CD4-positive, alpha-beta T cell treated with Interleukin-17A for 4 hours (primary cell): ENCODE results near the gene MSTO1.
A peak's percentile ranks its signal among the peaks of the same experiment; 100 is the strongest.
"Not testable (repeated sequence)": the region's sequence is repeated elsewhere in the genome, so short reads cannot be mapped to it uniquely, and the experiment has no call there.

Source experiments
- DNase-seq: peaks from one replicate; pipeline ENCODE4 v3.0.0-alpha.2; 2020; ENCODE audit warnings: mixed read lengths

Gene MSTO1

DNA sequence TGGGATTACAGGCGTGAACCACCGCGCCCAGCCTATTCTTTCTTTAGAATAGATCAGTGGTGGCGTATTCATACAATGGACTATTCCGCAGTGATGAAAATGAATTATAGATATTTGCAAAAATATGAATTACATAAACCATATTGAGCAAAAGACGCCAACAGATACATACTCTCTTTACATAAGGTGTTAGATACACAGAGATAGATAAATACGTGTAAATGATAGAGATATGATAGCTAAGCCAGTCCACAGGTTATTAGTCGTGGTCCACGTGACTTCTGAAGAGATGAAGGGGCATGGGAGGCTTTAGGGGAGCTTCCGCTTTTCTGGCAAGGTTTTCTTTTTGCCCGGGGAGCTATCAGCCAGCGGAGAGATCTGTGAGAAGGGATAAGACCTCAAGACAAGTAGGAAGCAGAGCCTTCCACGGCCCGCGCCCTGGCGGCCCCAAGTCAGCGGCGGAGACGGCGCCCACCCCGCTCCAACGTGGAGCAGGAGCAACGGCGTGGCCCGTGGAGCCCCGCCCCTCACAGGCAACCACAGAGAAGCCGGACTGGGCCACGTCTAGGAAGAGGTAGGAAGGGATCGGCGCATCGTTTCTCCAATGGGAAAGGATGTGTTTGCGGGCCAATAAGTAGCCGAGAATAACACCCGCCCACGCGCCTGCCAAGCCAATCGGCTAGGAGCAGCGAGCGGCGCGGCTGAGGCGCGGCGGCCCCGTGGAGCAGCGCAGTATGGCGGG, at the start of gene MSTO1:
Gene MSTO1 (plus strand): TSS at position 704 of the 742 bp plus-strand sequence. CDS start 31 bp downstream, at position 735.
- peak; percentile 94 for DNase-seq

- peak; percentile 67 for DNase-seq
Measured at GRCh38 chr1:155561779-155562580, 48.0 kb upstream of the MSTO1 start.

DNA sequence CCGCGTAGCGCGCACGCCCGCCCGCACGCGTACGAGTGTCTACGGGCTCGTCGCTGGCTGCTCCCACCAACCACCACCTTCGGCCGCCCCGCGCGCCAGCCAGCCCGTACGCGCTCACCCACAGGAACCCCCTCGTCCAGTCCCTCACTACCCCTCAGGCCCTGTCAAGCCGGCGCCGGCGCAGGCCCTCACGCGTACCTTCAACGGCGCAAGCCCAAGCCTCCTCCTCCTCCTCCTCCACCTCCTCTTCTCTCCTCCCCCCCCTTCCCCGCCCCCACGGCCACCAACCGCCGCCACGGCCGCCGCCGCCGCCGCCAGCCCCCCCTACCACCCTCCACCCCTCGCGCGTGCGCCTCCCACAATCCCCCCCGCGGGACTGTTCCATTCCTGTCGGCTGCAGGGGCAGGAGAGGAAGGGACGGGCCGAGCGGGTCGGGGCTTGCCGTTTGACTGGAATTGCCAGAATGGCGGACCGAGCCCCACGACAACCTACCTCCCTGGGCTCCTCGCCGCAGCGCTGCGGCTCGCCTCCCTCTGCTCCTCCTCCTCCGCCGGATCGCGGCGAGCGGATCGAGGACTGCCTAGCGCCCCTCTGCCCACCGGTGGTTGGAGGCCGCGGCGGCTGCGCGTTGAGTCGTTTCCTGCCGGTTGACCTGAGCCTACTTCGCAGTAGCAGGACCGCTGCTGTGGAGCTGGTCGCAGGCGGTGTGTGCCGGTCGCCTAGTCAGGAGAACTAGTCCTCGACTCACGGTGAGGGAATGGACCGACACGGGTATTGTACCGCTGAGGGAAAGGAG, 47.2 kb upstream of the MSTO1 start, which contains the start of gene ASH1L:
Gene ASH1L (minus strand): TSS at position 223 of the 796 bp plus-strand sequence. CDS start 41,284 bp downstream, outside the sequence.
- DNase-seq = peak; percentile 97

DNA sequence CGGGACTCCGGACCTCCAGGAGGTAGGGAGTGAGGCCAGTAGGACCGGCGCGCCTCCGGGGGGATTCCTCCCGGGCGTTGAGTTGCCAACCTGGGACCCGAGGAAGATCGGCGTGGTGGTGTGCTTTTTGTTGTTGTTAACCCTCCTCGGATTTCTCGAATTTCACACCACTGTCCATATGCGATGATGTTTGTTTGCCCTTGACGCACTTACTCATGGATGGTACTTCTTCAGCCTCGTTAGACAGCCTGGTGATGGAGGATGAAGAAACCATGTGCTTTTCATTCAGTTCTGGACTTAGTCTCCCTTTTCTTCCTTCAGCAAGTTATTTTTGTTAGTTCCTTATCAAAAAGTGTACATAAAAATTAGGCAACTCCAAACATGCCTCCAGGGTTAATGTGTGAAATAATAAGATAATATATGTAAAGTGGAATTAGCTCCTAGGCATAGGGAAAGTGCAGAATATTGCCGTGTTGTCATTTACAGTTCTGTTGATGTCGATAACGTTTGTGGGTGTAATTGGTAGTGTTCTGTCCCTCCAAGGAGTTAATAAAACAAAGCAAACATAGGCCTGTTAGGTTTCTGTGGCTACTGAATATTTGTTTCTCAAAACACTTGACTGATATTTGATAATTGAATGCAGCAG, 46.5 kb upstream of the MSTO1 start:
- DNase-seq = not testable (repeated sequence)

DNA sequence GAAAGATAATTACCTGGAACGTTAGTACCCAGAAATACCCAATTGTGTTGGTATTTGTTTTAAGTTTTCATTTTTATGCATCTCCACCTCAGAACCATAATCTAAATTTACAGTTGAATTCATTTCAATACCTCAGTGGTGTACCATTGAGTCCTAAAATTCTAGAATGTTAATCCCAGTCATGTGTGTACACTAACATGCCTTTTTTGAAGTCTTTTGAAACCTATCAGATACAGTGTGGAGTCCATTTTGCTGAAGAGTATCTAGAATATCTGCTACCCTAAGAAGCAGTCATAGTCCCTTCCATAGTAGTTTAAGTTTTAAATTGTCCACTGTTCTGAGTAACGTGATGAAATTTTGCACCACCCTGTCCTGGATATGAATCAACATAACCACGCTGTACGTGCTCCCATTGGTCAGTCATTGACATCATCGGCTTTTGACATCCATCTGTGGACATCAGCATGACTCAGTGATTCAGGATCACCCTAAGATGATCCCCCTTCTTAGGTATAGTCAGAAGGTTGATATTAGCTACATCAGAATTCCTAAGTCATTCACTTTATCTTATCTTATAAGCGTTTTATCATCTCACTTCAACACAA, 39.9 kb upstream of the MSTO1 start:
- DNase-seq = no peak

- DNase-seq = no peak
Measured at GRCh38 chr1:155570593-155570990, 39.4 kb upstream of the MSTO1 start.

- DNase-seq = no peak
Measured at GRCh38 chr1:155574077-155574476, 35.9 kb upstream of the MSTO1 start.

DNA sequence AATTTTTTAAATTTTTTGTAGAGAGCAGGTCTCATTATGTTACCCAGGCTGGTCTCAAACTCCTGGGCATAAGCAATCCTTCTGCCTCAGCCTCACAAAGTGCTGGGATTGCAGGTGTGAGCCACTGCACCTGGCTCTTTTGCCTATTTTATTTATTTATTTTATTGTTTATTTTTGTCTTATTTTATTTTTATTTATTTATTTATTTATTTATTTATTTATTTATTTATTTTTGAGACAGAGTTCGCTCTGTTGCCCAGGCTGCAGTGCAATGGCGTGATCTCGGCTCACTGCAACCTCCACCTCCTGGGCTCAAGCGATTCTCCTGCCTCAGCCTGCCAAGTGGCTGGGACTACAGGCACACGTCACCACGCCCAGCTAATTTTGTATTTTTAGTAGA, 34.4 kb upstream of the MSTO1 start:
- not testable (repeated sequence) for DNase-seq

- DNase-seq = not testable (repeated sequence)
Measured at GRCh38 chr1:155583846-155584245, 26.2 kb upstream of the MSTO1 start.

GRCh38 chr1:155589282-155589681, 20.7 kb upstream of the MSTO1 start:
- DNase-seq = not testable (repeated sequence)

DNA sequence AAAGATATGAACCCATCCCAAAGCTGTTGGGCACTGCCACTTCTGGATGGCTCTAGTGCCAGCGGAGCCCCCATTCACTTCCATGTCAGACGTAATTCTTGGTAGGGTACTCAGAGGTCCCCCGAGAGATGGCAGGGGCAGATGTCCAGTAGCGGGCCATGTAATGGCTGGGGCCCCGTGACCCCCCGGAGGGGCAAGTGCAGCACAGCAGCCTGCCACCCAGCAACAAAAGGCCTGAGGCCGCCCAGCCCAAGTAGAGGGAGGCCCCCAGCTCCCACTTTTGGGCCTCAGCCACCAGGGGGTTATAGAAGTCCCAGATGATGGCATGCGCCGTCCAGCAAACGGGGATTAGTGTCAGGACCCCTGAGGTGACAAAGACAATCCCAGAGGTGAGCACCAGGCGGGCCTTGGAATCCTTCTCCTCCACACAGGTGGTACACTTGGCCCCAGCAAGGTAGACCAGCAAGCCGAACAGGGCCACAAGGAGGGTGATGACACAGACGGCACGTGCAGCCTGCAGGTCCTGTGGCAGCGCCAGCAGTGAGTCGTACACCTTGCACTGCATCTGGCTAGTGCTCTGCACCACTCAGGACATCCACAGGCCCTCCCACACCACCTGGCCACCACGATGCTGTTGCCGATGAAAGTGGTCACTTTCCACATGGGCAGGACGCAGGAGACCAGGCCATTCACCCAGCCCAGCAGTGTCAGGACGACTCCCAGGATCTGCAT, 19.3 kb upstream of the MSTO1 start:
- DNase-seq = not testable (repeated sequence)

DNA sequence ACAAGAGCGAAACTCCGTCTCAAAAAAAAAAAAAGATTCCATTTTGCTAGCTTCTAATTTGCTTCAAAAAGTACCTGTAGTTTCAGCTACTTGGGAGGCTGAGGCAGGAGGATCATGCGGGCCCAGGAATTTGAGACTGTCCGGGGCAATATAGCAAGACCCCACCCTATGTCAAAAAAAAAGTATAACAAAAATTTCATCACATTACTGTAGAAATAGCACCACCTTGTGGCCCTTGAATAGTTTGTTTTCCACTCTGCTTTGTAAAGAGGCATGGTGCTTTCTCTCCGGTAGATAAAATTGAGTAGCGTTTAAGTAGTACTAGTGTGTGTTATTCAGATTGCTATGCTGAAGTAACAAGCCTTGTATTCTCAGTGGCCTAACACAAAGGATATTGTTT, 18.2 kb upstream of the MSTO1 start:
- DNase-seq = peak; percentile 51

DNA sequence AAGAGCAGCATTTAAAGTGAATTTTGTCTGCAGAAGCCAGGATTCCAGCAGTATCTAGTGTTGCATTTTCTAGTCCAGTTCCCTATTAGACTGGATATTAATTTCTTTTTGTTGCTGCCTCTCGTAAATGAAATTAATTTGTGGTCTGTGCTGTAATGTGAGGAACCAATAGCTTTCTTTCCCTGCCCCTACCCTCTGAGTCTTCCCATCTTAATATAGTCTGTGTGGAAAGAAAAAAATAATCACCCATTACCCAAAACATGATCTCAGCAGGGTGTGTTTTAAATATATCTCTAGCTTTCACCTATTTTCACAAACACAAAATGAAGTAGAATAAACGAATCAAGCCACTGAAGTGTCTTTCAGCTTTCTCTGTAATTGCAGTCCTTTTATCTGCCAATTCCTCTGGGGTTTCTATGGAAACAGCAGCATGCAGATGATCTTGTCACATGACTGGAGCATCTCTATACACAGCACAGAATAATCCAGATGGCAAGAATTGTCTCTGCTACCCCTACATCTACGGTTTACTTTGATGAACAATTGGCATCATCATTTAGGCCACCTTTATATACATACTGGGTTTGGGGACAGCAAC, 14.0 kb upstream of the MSTO1 start:
- DNase-seq = not testable (repeated sequence)

DNA sequence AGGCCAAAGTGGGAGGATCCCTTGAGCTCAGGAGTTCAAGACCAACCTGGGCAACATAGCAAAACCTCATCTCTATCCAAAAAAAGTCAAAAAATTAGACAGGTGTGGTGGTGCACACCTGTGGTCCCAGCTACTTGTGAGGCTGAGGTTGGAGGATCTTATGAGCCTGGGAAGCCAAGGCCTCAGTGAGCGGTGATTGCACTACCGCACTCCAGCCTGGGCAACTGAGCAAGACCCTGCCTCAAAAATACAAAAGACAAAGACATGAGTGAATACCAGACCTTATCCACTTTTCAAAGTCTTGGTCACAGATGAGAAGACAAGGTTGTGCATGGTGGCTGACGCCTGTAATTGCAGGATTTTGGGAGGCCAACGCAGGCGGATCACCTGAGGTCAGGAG, 13.2 kb upstream of the MSTO1 start:
- DNase-seq = no peak

DNA sequence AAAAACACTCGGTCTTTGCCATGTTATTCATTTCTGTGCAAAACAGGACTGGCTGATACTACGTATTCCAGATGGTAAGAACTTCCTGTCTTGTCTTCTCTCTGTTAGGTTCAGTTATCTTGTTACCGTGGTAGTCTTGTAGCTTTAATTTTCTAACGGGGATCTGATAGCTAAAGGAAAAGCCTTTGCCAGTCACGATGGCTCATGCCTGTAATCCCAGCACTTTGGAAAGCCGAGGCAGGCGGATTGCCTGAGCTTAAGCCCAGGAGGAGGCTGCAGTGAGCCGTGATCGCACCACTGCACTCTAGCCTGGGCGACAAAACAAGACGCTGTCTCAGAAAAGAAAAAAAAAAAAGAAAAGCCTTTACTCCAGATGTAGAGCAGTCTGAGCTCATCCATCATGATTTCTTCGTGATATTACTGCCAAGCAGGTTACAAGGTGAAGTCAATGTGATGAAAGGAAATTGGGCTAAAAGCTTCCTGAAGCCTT, 11.1 kb upstream of the MSTO1 start:
- DNase-seq = peak; percentile 24

- DNase-seq = not testable (repeated sequence)
Measured at GRCh38 chr1:155599828-155600572, 10.0 kb upstream of the MSTO1 start.

DNA sequence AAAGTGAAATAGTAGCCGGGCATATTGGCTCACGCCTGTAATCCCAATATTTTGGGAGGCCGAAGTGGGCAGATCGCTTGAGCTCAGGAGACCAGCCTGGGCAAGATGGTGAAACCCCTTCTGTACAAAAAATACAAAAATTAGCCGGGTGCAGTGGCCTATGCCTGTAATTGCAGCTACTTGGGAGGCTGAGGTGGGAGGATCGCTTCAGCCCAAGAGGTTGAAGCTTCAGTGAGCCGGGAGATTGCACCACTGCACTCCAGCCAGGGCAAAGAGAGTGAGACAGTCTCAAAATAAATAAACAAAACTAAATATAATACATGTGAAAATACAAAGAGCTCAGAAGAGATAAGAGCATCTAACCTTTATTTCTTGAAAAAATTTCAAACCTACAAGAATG, 2.3 kb upstream of the MSTO1 start:
- DNase-seq = no peak

DNA sequence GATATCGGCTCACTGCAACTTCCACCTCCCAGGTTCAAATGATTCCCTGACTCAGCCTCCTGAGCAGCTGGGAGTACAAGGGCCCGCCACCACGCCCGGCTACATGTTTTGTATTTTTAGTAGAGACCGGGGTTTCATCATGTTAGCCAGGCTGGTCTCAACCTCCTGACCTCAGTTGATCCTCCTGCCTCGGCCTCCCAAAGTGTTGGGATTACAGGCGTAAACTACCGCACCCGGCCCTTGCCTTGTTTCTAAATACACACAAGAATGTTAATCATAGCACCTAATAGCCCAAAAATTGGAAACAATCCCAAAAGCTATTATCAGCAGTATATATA, 1.2 kb upstream of the MSTO1 start:
- DNase-seq = no peak

DNA sequence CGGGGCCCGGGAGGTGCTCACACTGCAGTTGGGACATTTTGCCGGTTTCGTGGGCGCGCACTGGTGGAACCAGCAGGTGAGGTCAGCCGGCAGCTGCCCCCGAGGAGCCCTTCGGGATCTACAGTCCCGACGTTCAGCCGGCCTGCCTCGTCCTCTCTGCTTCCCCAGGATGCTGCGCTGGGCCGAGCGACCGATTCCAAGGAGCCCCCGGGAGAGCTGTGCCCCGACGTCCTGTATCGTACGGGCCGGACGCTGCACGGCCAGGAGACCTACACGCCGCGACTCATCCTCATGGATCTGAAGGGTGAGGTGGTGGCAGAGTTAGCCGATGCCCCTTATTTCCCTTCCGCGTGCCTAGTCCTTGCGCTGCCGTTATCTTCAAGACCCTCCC, 234 bp downstream of the MSTO1 start:
- not testable (repeated sequence) for DNase-seq

GRCh38 chr1:155613226-155613625, 3.2 kb downstream of the MSTO1 start:
- DNase-seq = not testable (repeated sequence)
